ENCODE results near the gene SEC62. TPM values are rescaled to one million over a fixed set of nuclear protein-coding genes. Genes with fewer than 3 reads are reported as not detected.

Gene SEC62
- total RNA-seq, 2 donors from 2014 or later = 27.3 to 49.0 TPM

DNA sequence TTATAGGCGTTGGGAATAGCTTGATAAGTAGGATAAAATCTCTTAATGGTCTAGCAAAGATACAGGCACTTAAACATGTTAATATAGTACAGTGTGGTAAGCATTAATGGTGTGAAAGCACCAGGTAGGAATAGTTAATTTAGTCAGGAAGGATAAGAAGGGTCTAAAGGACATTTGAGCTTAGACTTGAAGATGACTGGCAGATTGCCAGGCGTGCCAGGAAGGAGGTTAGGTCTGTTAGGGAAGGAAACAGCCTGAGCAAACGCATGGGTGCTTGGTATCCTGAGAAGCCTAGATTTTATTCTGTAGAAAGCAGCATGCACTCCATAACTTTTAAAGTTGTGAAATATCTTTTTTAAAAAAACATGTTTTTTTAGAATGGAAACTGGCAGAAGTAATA is 17.7 kb downstream of the SEC62 start:
- TF ChIP-seq CTCF (IDR thresholded peaks at IDR 0.05) = no peak
- Histone ChIP-seq H3K27me3 (replicated peaks; ENCODE audit: insufficient read depth) (no peaks in the 10 kb centered on the region), H3K9me3 (no peaks in the 10 kb centered on the region), H3K4me1 (ENCODE audit: control insufficient read depth in 1 of 2, low read depth in 2 of 2) (no peaks in the 10 kb centered on the region), H3K27ac (no peak overlapping the region), H3K4me3 (no peak overlapping the region), H3K36me3 (peaks cover 50% of the 10 kb centered on the region)
- no peak for DNase-seq (ENCODE audit: low spot score)
- no peak for ATAC-seq (ENCODE audit: insufficient number of reproducible peaks, low FRiP score, low read depth)

DNA sequence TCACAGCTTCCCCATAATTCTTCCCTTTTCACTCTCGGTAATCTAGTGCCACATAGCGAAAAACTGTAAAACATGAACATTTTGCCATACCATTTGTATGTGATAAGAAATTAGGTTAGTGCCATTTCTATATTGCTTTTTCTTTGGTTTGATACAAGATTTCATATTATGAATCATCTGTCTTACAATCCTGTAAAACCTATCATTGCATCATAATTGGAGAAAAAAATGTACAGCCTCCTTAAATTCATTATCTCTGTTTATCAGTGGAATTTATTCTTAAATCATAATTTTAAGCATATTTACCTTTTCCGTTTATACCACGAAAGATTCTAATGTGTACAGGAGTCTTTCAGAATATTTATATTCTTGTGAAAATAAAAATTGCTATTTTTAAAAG is 23.8 kb downstream of the SEC62 start:
- Histone ChIP-seq H3K36me3 (peaks cover 22% of the 10 kb centered on the region), H3K27ac (no peak overlapping the region), H3K4me3 (no peak overlapping the region), H3K27me3 (replicated peaks; ENCODE audit: insufficient read depth) (no peaks in the 10 kb centered on the region), H3K9me3 (no peaks in the 10 kb centered on the region), H3K4me1 (ENCODE audit: control insufficient read depth in 1 of 2, low read depth in 2 of 2) (no peaks in the 10 kb centered on the region)
- no peak for TF ChIP-seq CTCF (IDR thresholded peaks at IDR 0.05)
- ATAC-seq (ENCODE audit: insufficient number of reproducible peaks, low FRiP score, low read depth) = no peak
- no peak for DNase-seq (ENCODE audit: low spot score)

- no peak for ATAC-seq (ENCODE audit: insufficient number of reproducible peaks, low FRiP score, low read depth)
- no peaks in the 10 kb centered on the region for H3K9me3 ChIP-seq
- DNase-seq (ENCODE audit: low spot score) = no peak
Measured at GRCh38 chr3:169992156-169992555, 25.5 kb downstream of the SEC62 start.

DNA sequence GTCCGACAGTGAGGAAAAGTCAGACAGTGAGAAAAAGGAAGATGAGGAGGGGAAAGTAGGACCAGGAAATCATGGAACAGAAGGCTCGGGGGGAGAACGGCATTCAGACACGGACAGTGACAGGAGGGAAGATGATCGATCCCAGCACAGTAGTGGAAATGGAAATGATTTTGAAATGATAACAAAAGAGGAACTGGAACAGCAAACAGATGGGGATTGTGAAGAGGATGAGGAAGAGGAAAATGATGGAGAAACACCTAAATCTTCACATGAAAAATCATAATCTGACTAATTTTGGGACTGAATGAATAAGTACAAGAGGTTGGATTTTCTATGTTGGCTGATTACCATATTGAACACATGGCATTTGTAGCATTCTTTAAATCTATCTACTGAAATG is 26.2 kb downstream of the SEC62 start:
- Histone ChIP-seq H3K27me3 (replicated peaks; ENCODE audit: insufficient read depth) (no peaks in the 10 kb centered on the region), H3K27ac (no peak overlapping the region), H3K4me1 (ENCODE audit: control insufficient read depth in 1 of 2, low read depth in 2 of 2) (no peaks in the 10 kb centered on the region), H3K36me3 (peaks cover 8% of the 10 kb centered on the region), H3K4me3 (no peak overlapping the region), H3K9me3 (no peaks in the 10 kb centered on the region)
- DNase-seq (ENCODE audit: low spot score) (no peak), ATAC-seq (ENCODE audit: insufficient number of reproducible peaks, low FRiP score, low read depth) (no peak)
- no peak for TF ChIP-seq CTCF (IDR thresholded peaks at IDR 0.05)

More at GRCh38 chr3:169992156-169992555, 25.5 kb downstream of the SEC62 start:
- no peaks in the 10 kb centered on the region for H3K27me3 ChIP-seq (replicated peaks; ENCODE audit: insufficient read depth)
- H3K4me1 ChIP-seq (ENCODE audit: control insufficient read depth in 1 of 2, low read depth in 2 of 2) = no peaks in the 10 kb centered on the region
- no peak for TF ChIP-seq CTCF (IDR thresholded peaks at IDR 0.05)
- H3K27ac ChIP-seq = no peak overlapping the region
- H3K4me3 ChIP-seq = no peak overlapping the region
- peaks cover 11% of the 10 kb centered on the region for H3K36me3 ChIP-seq

- Histone ChIP-seq H3K36me3 (peaks cover 4% of the 10 kb centered on the region), H3K27me3 (replicated peaks; ENCODE audit: insufficient read depth) (no peaks in the 10 kb centered on the region), H3K4me3 (no peak overlapping the region), H3K27ac (no peak overlapping the region), H3K4me1 (ENCODE audit: control insufficient read depth in 1 of 2, low read depth in 2 of 2) (no peaks in the 10 kb centered on the region), H3K9me3 (no peaks in the 10 kb centered on the region)
- DNase-seq (ENCODE audit: low spot score) (no peak), ATAC-seq (ENCODE audit: insufficient number of reproducible peaks, low FRiP score, low read depth) (no peak)
- no peak for TF ChIP-seq CTCF (IDR thresholded peaks at IDR 0.05)
Measured at GRCh38 chr3:169993761-169994160, 27.2 kb downstream of the SEC62 start.
